OCI-LY7 (cell line): ENCODE data around the gene RNF41. TPM values are rescaled to one million over a fixed set of nuclear protein-coding genes. Genes with fewer than 3 reads are reported as not detected.

Source experiments
- BruUV-seq: library from RNA; stranded (reverse); fragments of 400-500 nt; replicated peaks from 2 replicates; lab custom pipeline; 2021; lab: Mats Ljungman, UMichigan
- CTCF ChIA-PET: fragments of 300-600 bp; sonication (Branson Sonifier 250); formaldehyde crosslinking; loops from one replicate; lab custom pipeline; 2022; ENCODE audit warnings: antibody characterized with exemption; ENCODE audit not compliant: unreplicated experiment; lab: Charles Lee
- POLR2A ChIA-PET: fragments of 300-600 bp; sonication (Branson Sonifier 250); formaldehyde crosslinking; loops from one replicate; lab custom pipeline; 2022; ENCODE audit warnings: antibody characterized with exemption; lab: Charles Lee
- DNase-seq: peaks from one replicate; pipeline ENCODE4 v3.0.0-alpha.2; 2015; ENCODE audit warnings: low spot score
- H2AFZ ChIP-seq: fragments of 200-600 bp; sonication (generic), shearing (Covaris generic); 2 replicates; pipeline ENCODE4 v1.6.1; 2014; ENCODE audit warnings: mild to moderate bottlenecking, antibody characterized with exemption, low read length, moderate library complexity
- H3K27ac ChIP-seq: fragments of 200-600 bp; sonication (generic); 2 replicates; pipeline ENCODE4 v1.5.1; 2014; ENCODE audit warnings: mixed run types, low read depth, mild to moderate bottlenecking, moderate library complexity, low read length, inconsistent platforms; ENCODE audit not compliant: poor library complexity, severe bottlenecking
- H3K36me3 ChIP-seq: fragments of 200-600 bp; sonication (generic); 2 replicates; pipeline ENCODE4 v1.6.1; 2014; ENCODE audit warnings: mild to moderate bottlenecking, antibody characterized with exemption, low read length, moderate library complexity, mixed read lengths; ENCODE audit not compliant: insufficient read depth
- H3K4me1 ChIP-seq: fragments of 200-600 bp; sonication (generic); 2 replicates; pipeline ENCODE4 v1.5.1; 2014; ENCODE audit warnings: mild to moderate bottlenecking, low read length; ENCODE audit not compliant: insufficient read depth, poor library complexity, severe bottlenecking
- H3K4me2 ChIP-seq: fragments of 200-600 bp; sonication (generic); 2 replicates; pipeline ENCODE4 v1.6.1; 2014; ENCODE audit warnings: mild to moderate bottlenecking, low read length
- H3K4me3 ChIP-seq: fragments of 200-600 bp; sonication (generic); 2 replicates; pipeline ENCODE4 v1.5.1; 2014; ENCODE audit warnings: mild to moderate bottlenecking, low read depth, low read length; ENCODE audit not compliant: poor library complexity, severe bottlenecking
- H3K79me2 ChIP-seq: fragments of 200-600 bp; sonication (generic); 2 replicates; pipeline ENCODE4 v1.6.1; 2016; ENCODE audit warnings: low read depth, mild to moderate bottlenecking, low read length, moderate library complexity, mixed read lengths; ENCODE audit not compliant: insufficient read depth
- H3K9me2 ChIP-seq: fragments of 200-600 bp; sonication (generic); 2 replicates; pipeline ENCODE4 v1.6.1; 2016; ENCODE audit warnings: mild to moderate bottlenecking, low read length, mixed read lengths; ENCODE audit not compliant: insufficient read depth
- H3K9me3 ChIP-seq: fragments of 200-600 bp; sonication (generic); 2 replicates; pipeline ENCODE4 v1.6.1; 2014; ENCODE audit warnings: mild to moderate bottlenecking, mixed run types, low read length, mixed read lengths
- H4K20me1 ChIP-seq: fragments of 200-600 bp; sonication (generic); 2 replicates; pipeline ENCODE4 v1.6.1; 2014; ENCODE audit warnings: mild to moderate bottlenecking, antibody characterized with exemption, low read length, moderate library complexity, mixed read lengths; ENCODE audit not compliant: insufficient read depth
- EZH2phosphoT487 ChIP-seq: fragments of 200-600 bp; sonication (generic); IDR thresholded peaks from 2 replicates; pipeline ENCODE4 v1.6.1; 2018; ENCODE audit warnings: low read depth, borderline replicate concordance, mild to moderate bottlenecking, mixed run types, antibody characterized with exemption, low read length, moderate library complexity, mixed read lengths
- intact Hi-C: fragments of 100-400 bp; cut with micrococcal nuclease; formaldehyde crosslinking; loops from one replicate; pipeline ENCODE4 v1.10.0; 2022; ENCODE audit not compliant: unreplicated experiment
- total RNA-seq, 2 experiments: library from RNA; depleted of rRNA in 1 of 2; stranded (reverse); fragments of >200 nt in 1 of 2; shearing (Covaris generic) in 1 of 2; gene quantifications; 2 replicates each; pipeline ENCODE4 v1.2.3, GENCODE V29; 2014 to 2022
- TF ChIP-seq, protein P1 (sequence below): fragments of 200-600 bp; sonication (generic); conservative IDR thresholded peaks from 2 replicates; pipeline ENCODE4 v1.5.1; 2014; ENCODE audit warnings: mild to moderate bottlenecking, antibody characterized with exemption, low read length, moderate library complexity, mixed read lengths

RNF41 gene
- total RNA-seq, 2 experiments from 2014 or later: 43.7 to 76.1 TPM

- no TSS peak for BruUV-seq
- intact Hi-C loops: loop anchor here (2.0 to 5.0 kb wide), 3 partner anchors 29 to 449 kb away; partner anchors contain the start of gene MYL6
- peak overlapping the region; percentile 46 for H3K27ac ChIP-seq
- no peaks in the 10 kb centered on the region for H3K9me2 ChIP-seq
- ChIA-PET POLR2A (interaction anchor here (0.5 to 3.4 kb wide), 16 partner anchors 18 to 440 kb away, joined by 3 to 22 read pairs (median 3); partner anchors contain the start of genes ESYT1, MYL6B, RNF41 and RPL41), CTCF (interaction anchor here (0.8 to 2.5 kb wide), 6 partner anchors 20 to 450 kb away, joined by 3 to 23 read pairs (median 4); partner anchors contain the start of genes RNF41 and ZC3H10)
- H3K36me3 ChIP-seq: peaks cover 42% of the 10 kb centered on the region
- no peaks in the 10 kb centered on the region for H3K9me3 ChIP-seq
- H3K4me1 ChIP-seq: peaks cover 37% of the 10 kb centered on the region
- H3K4me2 ChIP-seq: peak overlapping the region; percentile 93
- no peak for TF ChIP-seq EZH2phosphoT487
- TF ChIP-seq, protein P1, sequence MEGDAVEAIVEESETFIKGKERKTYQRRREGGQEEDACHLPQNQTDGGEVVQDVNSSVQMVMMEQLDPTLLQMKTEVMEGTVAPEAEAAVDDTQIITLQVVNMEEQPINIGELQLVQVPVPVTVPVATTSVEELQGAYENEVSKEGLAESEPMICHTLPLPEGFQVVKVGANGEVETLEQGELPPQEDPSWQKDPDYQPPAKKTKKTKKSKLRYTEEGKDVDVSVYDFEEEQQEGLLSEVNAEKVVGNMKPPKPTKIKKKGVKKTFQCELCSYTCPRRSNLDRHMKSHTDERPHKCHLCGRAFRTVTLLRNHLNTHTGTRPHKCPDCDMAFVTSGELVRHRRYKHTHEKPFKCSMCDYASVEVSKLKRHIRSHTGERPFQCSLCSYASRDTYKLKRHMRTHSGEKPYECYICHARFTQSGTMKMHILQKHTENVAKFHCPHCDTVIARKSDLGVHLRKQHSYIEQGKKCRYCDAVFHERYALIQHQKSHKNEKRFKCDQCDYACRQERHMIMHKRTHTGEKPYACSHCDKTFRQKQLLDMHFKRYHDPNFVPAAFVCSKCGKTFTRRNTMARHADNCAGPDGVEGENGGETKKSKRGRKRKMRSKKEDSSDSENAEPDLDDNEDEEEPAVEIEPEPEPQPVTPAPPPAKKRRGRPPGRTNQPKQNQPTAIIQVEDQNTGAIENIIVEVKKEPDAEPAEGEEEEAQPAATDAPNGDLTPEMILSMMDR: no peak
- H4K20me1 ChIP-seq: 0 out of 2 replicates have a peak, but pooled peaks cover 4% of the 10 kb centered on the region
- H3K79me2 ChIP-seq: peaks cover 31% of the 10 kb centered on the region
- H2AFZ ChIP-seq: no peak overlapping the region
- H3K4me3 ChIP-seq: peak overlapping the region; percentile 79
- peak; percentile 40 for DNase-seq
Observed at GRCh38 chr12:56188131-56188777, 33.5 kb downstream of the RNF41 start.

GRCh38 chr12:56186957-56187356, 34.8 kb downstream of the RNF41 start:
- H4K20me1 ChIP-seq: 0 out of 2 replicates have a peak, but pooled peaks cover 4% of the 10 kb centered on the region
- H3K9me2 ChIP-seq: no peaks in the 10 kb centered on the region
- H3K4me3 ChIP-seq: no peak overlapping the region
- H3K4me2 ChIP-seq: peak overlapping the region; percentile 93
- no peak overlapping the region for H2AFZ ChIP-seq
- no TSS peak for BruUV-seq
- intact Hi-C loops: loop anchor here (5.0 kb wide), 1 partner anchor 140 kb away; no protein-coding TSS in a partner anchor
- POLR2A ChIA-PET: interaction anchor here (0.7 to 3.4 kb wide), 4 partner anchors 10 to 69 kb away, joined by 7 to 21 read pairs (median 14); partner anchors contain the start of genes RNF41, RPL41 and ZC3H10
- DNase-seq: no peak
- no peaks in the 10 kb centered on the region for H3K9me3 ChIP-seq
- no peak overlapping the region for H3K27ac ChIP-seq
- H3K36me3 ChIP-seq: peaks cover 54% of the 10 kb centered on the region
- peaks cover 29% of the 10 kb centered on the region for H3K4me1 ChIP-seq
- TF ChIP-seq, protein P1: no peak
- no peak for TF ChIP-seq EZH2phosphoT487
- H3K79me2 ChIP-seq: peaks cover 31% of the 10 kb centered on the region
- CTCF ChIA-PET: no interaction called here
